22Rv1 (cell line): Measurements from ENCODE around the gene ANKRD50.
A peak's percentile ranks its signal among the peaks of the same experiment; 100 is the strongest.

Experiments
- H3K27ac ChIP-seq: fragments of 450-650 bp; 2 replicates; pipeline ENCODE4 v1.5.1; 2017
- CTCF ChIP-seq: fragments of 450-650 bp; IDR thresholded peaks from 2 replicates; pipeline ENCODE4 v1.5.1; 2017; ENCODE audit warnings: mild to moderate bottlenecking
- ZFX ChIP-seq: fragments of 450-650 bp; IDR thresholded peaks from 2 replicates; pipeline ENCODE4 v1.6.1; 2017; ENCODE audit warnings: antibody characterized with exemption, borderline replicate concordance

Gene ANKRD50

GRCh38 chr4:124712372-124713184, at the start of gene ANKRD50:
TSS of gene ANKRD50 (minus strand) at chr4:124712732. CDS start at chr4:124710511, 2,221 bp downstream.
- no peak for TF ChIP-seq CTCF
- no peak for TF ChIP-seq ZFX
- H3K27ac ChIP-seq = peak within 1 kb of the TSS; percentile 90

- no peak overlapping the region for H3K27ac ChIP-seq
- TF ChIP-seq ZFX (no peak), CTCF (no peak)
Measured at GRCh38 chr4:124757126-124757525, 44.6 kb upstream of the ANKRD50 start.

DNA sequence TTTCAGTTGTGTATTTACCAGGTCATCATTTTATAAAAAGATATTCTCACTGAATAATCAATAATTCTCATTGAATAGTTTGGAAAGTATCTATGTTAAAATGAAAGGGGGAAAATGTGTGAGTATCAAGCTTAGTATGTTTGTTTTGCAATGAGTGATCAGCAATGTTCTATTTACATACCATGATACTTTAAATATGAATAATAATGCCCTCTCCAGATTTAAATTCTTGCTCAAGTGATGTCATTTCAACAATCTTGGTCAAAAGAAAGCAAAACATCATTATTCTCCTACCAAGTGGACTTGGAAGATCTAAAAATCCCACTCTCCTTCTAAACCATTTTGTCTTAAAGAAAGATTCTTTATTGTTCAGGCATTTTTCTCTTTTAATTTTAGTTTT, 42.1 kb upstream of the ANKRD50 start:
- H3K27ac ChIP-seq = no peak overlapping the region
- TF ChIP-seq ZFX (no peak), CTCF (no peak)

GRCh38 chr4:124753941-124754581, 41.5 kb upstream of the ANKRD50 start:
- TF ChIP-seq CTCF (no peak), ZFX (no peak)
- no peak overlapping the region for H3K27ac ChIP-seq

- no peak overlapping the region for H3K27ac ChIP-seq
- TF ChIP-seq ZFX = no peak
- TF ChIP-seq CTCF = no peak
Measured at GRCh38 chr4:124749421-124749820, 36.9 kb upstream of the ANKRD50 start.

DNA sequence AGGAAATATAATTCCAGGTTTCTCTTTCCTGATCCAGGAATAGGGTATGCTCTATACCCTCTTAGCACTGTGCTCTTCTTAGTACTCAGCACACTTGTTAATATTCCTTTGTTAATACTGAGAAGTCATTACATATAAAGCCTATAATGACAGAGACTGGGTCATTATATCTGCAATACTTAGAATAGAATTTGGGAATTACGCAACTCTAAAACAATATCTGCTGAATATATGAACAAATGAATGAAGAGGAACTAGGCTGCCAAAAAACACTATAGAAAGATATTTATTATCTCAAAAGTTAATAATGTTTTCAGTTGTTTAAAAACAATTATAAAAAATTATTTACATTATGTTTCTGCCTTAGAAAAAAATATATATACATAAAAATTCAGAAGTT, 36.4 kb upstream of the ANKRD50 start:
- TF ChIP-seq ZFX (no peak), CTCF (no peak)
- H3K27ac ChIP-seq = no peak overlapping the region
